ENCODE results near the gene INO80B.

DNA sequence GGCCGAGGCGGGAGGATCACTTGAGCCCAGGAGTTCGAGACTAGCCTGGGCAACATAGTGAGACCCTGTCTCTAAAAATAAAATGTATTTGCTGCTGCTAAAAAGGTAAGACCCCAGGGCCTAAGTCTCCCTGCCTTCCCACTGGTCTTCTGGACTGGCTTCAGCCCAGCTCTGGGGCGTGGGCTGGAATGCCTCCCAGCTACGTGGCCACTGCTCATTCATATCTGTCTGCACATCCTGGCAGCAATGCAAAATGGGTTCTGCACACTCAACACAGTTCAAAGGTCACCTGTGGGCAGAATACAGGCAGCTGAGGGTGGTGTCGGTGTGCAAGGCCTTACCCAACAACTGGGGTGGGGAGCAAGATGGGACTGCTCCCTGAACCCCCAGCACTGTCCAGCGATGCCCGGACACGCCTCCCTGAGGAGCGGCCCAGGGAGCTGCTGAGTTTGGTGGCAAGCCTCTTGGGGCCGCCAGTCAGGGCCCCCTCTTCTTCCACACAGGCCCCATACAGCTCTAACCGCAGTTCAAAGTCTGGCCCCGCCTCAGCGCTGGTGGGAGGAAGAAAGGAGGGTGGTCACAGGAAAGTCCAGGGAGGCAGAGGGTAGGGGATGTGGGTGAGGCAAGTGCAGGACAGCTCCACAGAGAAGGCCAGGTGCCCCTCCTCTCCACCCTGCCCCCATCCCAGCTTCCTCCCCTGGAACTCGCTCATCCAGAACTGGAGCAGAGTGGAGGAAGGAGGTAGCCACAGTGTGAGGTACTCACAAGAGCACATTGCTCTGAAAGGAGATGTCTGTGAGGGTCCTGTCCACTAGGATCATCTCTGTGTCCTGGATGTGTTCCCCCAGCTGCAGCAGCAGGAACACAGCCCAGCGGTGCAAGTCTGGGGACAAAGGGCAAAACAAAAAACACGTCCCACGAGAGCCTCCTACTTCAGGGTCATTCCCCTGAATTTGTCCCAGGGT, 25.1 kb upstream of the INO80B start:
- TF ChIP-seq CTCF (IDR thresholded peaks at IDR 0.05) (no peak), EZH2 (IDR thresholded peaks at IDR 0.05; ENCODE audit: borderline replicate concordance, insufficient read depth, low read depth, low read length, poor library complexity, severe bottlenecking) (no peak)

All from B cell (primary cell).